ENCODE data around the gene GPNMB. TPM values are rescaled to one million over a fixed set of nuclear protein-coding genes. Genes with fewer than 3 reads are reported as not detected.

GPNMB gene
- total RNA-seq, 1 donor from 2014 or later: 72.4 TPM

DNA sequence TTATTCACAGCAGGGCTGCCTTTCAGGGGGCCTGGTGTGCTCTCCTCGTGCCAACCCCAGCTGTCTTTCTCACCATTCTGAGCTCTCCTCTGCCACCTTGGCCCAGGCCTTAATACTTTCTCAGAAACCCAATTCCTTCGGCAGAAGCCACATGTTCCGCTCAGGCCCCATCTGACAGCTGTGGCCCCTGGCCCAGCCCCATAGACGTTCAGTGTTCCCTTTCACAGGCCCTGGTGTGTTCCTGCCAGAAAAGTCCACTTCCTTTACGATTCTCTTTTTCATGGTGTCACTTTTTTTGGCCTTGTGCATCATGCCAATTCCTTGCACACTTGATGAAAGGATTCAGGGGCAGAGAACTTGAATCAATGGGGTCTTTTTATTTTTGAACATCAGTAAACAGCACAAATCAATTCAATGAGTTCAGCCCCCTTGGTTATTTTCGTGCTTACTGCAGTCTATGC is 15.9 kb upstream of the GPNMB start:
- no peak for DNase-seq (ENCODE audit: low spot score)

DNA sequence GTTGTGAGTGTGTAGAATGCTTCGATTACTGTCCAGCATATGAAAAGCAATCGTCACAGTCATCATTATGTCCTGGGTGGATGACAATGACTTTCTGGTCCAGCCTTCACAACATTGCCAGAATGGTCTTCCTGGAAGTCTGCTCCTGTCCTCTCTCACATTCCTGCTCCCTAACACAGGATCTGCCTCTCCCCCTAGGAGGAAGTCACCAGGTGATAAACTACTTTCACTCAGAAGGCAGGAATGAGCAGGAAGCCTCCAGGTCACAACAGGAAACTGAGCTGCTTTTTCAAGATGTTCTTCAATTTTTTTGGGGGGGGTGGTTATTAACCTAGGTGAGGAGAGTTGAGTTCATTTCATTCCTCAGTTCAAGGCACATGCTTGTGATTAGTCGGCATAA is 13.6 kb upstream of the GPNMB start:
- no peak for DNase-seq (ENCODE audit: low spot score)

DNA sequence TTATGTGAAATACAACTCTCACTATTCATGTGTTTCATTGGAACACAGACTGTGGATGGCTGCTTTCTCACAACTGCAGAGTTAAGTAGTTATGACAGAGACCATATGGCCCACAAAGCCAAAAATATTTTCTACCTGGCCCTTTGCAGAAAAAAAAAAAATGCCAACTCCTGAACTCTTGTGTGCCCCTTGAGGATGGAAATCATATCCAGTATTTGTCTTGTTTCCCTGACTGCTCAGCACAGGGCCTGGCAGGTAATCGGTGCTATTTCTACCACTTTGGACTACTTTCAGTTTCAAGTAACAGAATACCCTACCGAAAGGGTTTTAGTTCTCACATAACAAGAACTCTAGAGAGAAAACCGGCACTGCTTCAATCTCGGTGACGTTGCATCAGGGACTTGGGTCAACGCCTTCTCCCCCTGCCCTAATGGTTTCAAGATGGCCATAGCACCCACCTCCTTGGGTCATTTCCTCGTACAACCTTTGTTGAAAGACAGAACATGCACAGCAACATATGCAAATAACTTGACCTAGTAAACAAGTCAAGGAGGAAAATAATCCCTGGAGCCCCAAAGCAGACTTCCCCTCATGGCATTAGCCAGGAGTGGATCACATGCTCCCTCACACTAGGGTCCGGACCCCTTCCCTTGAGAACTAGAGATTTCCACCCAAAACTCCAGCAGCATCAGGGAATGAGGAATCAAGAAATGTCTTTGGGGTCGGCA is 11.8 kb upstream of the GPNMB start:
- no peak for DNase-seq (ENCODE audit: low spot score)

DNA sequence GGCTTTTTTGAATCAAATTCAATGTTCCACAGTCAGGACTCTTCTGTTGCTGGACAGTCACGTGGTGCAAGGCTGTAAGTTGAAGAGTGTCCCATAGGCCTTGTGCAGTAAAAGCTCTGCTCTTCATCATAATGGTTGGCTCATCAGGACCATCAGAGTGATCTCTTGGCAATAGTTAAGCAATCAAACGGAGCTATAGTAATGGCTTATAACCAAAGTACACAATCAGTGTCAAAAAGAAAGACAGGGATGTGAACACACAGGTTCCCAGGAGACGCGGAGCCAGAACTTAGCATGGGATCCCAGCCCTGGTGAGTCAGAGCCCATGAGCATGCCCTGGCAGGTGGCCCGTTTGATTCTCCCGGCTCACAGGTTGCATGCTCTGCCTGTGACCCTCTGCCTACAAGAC is 10.8 kb upstream of the GPNMB start:
- DNase-seq (ENCODE audit: low spot score): no peak

DNA sequence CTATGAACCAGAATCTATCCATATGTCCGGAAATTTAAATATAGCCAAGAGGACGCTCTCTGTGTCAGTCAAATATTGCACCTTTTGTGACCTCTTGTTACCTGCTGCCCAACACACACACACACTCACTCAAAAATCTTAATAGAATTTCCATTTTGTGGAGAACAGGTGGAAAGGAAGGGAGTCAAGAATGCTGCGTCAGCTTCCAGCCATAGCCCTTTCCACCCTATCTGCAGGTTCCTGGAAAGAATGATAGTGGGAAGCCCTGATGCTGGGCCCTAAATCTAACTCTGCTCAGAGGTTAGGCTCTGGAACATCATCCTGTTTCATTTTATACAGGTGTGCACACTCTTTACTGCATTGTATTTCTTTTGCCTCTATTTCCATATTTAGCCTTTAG is 9.6 kb upstream of the GPNMB start:
- no peak for DNase-seq (ENCODE audit: low spot score)

DNA sequence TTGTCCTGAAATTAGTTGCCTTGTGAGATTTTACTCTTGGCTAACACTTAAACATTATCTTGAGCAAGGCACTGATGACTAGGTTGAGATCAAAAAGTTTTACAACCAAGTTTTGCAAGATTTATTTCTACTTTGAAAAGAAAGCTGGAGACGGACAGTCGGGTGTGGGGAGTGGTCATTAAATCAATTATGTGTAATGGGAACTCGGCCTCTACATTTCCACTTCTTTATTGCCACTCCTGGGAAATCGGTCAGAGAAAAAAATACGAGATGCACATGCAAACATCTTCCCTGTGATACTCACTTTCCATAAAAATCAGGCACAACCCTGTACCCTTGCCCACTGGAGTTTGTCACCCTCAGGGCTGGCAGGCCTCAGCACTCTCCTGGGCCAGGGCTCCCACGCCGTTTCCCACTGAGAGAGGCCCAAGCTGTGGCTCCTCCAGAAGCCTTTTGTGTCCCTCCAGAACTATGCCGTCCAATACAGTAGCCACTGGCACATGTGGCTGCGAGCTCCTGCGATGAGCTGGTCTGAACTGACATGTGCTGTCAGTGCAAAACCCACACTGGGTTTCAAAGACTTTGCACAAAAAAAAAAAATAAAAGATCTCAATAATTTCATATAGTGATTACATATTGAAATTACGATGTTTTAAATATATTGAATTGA is 7.5 kb upstream of the GPNMB start:
- no peak for DNase-seq (ENCODE audit: low spot score)

DNA sequence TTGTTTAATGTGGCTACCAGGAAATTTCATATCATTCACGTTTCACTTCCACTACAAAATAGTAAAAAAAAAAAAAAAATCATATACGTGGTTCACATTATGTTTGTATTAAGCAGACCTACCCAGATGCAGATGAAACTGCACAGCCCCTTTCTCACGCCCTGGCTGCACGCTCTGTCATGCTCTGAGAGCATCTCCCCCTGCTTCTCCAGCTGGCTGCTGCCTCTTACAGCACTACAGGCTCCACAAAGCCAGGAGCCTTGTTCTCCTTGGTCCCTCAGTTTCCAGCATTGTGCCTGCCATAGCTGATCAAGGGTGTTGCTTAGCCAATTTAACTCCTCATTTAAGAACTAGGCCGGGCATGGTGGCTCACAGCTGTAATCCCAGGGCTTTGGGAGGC is 6.9 kb upstream of the GPNMB start:
- no peak for DNase-seq (ENCODE audit: low spot score)

DNA sequence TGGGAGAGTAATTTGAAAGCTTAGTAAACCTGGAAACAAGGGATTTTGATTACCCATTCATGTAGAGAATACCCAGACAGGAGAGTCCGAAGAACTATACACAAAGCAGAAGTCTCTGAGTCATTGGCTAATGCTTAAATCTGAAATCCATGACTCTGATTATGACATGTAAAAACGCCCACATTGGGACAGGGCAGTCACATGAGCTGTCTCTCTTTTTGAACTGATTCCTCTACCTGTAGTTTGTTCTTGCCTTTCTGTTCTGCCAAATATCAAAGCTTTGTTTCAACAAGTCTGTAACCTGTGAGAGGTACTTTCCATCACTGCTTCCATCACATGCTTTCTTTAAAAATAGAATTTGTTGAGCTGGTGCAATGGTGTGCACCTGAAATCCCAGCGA is 4.3 kb upstream of the GPNMB start:
- DNase-seq (ENCODE audit: low spot score): no peak

DNA sequence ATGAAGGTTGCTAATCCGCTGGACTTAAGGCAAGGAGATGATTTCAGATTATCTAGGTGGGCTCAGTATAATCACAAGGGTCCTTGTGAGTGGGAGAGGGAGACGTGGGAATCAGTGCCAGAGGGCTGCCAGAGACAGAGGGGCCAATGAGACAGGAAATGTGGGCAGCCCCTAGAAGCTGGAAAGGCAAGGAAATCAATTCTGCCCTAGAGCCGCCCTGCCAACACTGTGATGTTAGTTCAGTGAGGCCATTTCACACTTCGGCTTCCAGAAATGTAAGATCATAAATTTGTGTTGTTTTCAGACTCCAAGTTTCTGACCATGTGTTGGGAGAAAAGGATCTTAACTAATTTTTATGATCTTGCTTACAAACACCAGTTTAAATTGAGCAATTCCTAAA is 3.6 kb upstream of the GPNMB start:
- no peak for DNase-seq (ENCODE audit: low spot score)

DNA sequence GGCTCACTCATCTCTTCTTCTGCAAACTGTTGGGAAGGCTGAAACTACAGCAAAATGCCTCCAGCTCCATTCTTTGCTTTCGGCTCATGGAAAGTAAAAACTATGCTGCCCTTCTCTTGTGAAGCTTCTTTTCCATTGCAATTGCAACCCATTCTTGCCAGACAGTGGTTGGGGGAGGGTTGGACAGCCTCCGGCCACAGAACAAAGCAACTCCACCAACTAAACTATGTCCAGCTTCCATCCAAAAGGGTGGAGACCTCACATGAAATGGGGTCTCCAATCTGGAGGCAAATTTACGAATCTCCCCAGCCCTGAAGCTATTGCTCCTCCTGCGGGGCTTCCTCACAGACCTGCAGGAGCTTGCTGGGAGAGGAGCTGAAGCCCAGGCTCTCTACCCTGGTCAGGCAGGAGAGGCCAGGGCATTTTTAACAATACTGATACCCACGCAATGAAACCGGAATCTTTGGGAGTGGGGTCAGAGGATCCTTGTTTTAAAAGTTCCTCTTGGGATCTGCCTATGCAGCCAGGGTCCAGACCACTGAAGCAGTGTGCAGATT is 549 bp downstream of the GPNMB start:
- no peak for DNase-seq (ENCODE audit: low spot score)

DNA sequence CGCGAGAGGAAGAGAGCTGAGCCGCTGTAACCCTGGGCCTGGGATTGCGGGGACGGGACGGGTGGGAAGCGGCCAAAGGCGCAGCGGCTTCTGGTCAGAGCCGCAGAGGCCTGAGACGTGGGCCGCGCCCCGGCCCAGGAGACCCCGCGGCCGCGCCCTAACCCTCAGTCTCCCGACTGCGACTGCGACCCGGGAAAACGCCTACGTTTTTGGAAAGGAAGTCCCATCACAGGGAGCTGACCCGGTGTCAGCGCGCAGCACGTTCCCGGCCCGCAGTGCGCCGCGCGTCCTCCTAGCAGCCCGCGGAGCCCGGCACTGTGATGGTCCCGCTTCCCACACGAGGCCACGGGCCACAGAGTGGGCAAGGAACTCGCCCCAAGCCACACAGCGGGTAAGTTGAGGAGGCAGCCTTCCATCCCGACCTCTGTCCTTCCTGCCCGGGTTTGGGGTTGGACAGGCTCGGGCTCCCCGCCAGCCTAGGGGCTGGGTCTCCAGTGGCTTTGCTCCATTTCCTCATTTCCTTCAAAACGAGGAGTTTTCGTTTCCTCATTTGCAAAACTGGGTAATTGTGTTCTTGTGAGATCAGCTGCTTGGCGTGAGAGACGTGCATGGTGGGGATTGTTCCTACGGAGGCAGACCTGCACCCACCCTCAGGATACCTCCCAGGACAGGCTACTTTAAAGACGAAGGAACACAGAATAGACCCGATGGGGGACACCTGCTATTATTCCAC is 1.2 kb downstream of the GPNMB start:
- peak; percentile 14 for DNase-seq (ENCODE audit: low spot score)

DNA sequence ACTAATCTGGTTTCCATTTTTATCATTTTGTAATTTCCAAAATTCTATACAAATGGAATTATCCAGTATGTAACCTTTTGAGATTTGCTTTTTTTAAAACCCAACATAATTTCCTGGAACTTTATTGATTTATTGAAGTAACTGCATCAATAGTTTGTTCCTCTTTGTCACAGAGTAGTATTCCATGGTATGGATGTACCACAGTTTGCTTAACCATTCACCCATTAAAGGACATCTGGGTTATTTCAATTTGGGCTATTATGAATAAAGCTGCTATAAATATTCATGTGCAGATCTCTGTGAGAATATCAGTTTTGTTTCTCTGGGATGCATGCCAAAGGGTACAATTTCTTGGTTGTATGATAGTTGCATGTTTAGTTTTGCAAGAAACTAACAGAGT is 2.9 kb downstream of the GPNMB start:
- DNase-seq (ENCODE audit: low spot score): no peak

DNA sequence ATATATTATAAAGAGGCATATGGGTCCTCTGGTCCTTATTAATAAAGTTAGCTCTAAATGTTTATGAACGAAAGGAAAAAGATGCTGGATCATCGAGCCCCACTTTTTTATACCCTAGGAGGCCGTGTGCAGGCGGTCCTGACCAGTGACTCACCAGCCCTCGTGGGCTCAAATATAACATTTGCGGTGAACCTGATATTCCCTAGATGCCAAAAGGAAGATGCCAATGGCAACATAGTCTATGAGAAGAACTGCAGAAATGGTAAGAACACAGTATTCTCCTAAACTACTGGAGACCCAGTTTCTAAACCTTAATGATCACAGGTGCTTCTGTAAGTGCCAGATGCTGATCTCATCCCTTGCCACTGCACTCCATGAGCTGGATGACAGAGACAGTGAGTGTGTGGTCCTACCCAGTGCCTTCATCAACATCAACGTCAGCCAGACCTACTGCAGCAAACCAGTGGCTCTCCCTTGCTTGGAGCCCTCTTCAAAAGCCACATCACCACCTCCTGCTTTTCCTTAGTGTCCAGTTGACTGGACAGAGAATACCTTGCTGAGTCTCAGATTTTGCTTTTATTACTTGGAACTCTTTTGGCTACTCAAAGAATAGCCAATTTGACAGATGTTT is 7.6 kb downstream of the GPNMB start:
- no peak for DNase-seq (ENCODE audit: low spot score)

DNA sequence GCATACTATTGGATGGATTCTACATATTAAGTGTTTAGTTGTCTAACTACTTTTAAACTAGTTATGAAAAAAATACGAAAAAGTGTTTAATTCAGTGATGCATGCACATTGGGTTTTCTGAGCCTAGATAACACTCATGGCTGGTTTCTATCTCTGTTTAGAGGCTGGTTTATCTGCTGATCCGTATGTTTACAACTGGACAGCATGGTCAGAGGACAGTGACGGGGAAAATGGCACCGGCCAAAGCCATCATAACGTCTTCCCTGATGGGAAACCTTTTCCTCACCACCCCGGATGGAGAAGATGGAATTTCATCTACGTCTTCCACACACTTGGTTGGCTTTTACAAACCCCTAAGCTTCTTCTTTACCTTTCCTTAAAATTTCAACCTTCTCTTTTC is 10.2 kb downstream of the GPNMB start:
- DNase-seq (ENCODE audit: low spot score): no peak

DNA sequence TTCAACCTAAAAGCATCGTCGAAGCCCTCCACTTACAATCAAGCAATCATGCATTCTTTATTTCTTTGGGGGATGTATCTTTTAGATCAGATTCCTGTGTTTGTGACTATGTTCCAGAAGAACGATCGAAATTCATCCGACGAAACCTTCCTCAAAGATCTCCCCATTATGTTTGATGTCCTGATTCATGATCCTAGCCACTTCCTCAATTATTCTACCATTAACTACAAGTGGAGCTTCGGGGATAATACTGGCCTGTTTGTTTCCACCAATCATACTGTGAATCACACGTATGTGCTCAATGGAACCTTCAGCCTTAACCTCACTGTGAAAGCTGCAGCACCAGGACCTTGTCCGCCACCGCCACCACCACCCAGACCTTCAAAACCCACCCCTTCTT is 13.8 kb downstream of the GPNMB start:
- DNase-seq (ENCODE audit: low spot score): no peak

DNA sequence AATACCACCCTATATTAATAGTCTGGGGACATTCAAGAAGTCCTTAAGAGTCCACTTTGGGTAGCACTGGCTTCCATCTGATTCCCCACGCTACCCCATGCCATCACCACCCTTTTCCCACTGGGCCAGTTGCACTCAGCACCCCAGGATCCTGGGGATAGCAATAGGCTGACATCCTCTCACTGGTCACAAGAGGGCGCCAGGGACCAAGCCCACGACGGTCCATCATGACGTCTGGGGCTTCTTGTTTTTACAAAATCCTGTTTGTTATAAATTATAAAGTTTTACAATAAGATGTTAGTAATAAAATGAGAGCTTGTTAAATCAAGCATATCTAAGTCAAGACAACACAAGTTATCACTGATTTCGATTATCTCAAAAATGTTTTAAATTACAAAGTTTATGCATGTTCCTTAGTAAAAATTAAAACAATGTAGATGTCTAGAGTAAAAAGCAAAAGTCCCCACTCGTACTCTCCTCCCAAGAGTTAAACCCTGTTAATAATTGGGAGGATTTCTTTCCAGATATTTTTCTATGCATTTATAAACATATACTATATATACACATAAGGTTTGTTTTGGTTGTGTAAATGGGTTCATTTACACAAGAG is 15.4 kb downstream of the GPNMB start:
- DNase-seq (ENCODE audit: low spot score): peak; percentile 36

DNA sequence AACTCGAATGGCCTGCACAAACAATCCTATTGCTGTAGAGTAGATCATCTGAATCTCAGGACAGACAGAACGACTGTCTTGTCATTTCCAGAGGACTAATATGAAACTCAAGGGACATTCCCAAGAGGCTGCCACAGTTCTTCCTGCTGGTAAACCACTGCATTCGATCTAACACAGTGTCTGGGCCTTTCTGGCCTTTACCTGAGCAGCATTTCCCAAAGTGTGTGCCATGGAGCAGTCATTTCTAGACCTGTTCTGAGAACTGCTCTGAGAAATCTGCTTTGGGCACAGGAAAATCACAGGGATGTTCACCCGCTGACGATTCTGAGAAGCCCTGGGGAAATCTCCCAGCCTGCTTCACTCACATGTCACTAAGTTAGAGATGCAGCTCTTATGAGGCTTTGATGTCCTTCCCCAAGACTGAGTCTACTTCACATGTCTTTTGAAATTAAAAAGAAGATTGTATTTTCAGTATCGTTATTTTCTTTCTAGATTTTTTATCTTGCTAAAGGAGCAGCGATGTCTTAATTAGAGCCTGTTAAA is 18.4 kb downstream of the GPNMB start:
- no peak for DNase-seq (ENCODE audit: low spot score)

DNA sequence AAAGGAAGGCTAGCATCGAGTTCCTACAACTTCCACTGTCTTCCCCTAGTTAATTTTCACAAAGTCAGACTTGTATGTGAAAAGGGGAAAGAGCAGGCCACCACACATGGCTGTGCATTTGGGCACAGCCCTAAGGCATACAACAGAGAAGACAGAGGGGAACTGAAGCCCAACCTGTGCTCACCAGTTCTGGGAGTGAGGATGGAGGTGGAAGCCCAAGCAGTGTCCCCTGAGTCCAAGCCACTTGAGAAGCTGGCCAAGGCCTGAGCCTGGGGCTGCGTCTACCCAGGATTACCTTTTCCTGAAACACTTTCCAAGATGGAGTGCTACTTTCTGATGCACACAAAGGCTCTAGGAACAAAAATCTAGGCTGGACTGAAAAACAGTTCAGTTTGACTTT is 20.3 kb downstream of the GPNMB start:
- DNase-seq (ENCODE audit: low spot score): no peak

DNA sequence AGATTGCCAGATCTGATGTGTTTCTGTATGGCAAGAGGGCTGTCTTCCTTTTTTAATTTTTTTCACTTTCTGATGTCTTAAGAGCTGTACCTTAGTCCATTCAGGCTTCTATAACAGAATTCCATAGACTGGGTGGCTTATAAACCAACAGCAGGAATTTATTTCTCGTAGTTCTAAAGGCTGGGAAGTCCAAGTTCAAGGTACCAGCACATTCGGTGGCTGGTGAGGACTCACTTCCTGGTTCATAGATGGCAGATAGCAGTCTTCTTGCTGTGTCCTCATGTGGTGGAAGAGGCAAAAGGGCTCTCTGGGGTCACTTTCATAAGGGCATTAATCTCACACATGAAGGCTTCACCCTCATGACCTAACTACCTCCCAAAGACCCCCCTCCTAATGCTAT is 20.8 kb downstream of the GPNMB start:
- DNase-seq (ENCODE audit: low spot score): no peak

DNA sequence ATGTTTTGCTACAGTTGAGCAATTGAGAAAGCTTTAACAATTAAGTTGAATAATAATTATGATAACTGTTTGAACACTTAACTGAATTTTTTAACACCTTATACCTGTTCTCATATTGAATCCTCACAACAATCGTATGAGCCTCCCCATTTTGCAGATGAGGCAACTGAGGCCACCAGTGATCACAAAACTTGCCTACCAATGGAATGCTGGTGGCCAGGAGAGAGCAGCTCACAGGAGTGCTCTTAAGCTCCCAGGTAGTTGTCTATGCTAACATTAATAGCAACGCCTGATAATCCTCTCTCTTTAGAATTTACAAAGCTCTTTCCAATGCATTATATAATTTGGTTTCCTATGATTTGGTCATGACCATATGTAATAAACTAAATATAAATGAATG is 21.6 kb downstream of the GPNMB start:
- no peak for DNase-seq (ENCODE audit: low spot score)

DNA sequence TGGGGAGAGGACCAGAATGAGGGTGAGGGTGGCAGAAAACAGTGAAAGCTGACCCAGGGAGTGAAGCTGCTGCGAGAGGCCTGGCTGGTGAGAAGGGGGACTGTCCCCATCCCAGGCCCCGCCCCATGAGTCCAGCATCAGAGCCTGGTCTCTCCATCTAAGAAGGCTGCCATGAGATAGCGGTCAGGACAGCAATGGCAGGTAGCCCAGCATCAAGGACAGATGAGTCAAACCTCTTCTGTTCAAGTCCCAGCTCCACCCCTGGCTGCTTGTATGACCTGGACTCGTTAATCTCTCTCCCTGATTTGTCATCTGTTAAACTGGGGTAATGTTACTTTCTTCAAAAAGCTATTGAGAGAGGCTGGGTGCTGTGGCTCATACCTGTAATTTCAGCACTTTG is 22.2 kb downstream of the GPNMB start:
- no peak for DNase-seq (ENCODE audit: low spot score)
